Heart right ventricle (tissue), 16 donors: Measurements from ENCODE around the gene NSUN6. TPM values are rescaled to one million over a fixed set of nuclear protein-coding genes. Genes with fewer than 3 reads are reported as not detected.
A peak's percentile ranks its signal among the peaks of the same experiment; 100 is the strongest.

Experiments
- ATAC-seq, 8 donors: fragments of 200-7000 bp; cut with Tn5 transposase; one replicate each; pipeline ENCODE4 v1.9.1; 2020; ENCODE audit warnings: mild to moderate bottlenecking in 8 of 8, moderate library complexity in 8 of 8, moderate number of reproducible peaks in 1 of 8
- DNase-seq, 2 donors: peaks; one replicate each; pipeline ENCODE4 v3.0.0-alpha.2; 2020
- H3K27ac ChIP-seq, 10 donors: fragments of 200-600 bp; sonication (generic) in 2 of 10; one replicate each; pipeline versions ENCODE4 v1.5.0 to v1.8.0; 2020 to 2022; ENCODE audit warnings: mild to moderate bottlenecking in 3 of 10
- H3K27me3 ChIP-seq, 7 donors: fragments of 200-600 bp; one replicate each; pipeline ENCODE4 v1.8.0; 2021 to 2022; ENCODE audit warnings: mild to moderate bottlenecking in 2 of 7
- H3K36me3 ChIP-seq, 9 donors: fragments of 200-600 bp; sonication (generic) in 1 of 9; one replicate each; pipeline versions ENCODE4 v1.5.0 to v1.8.0; 2020 to 2022; ENCODE audit warnings: mild to moderate bottlenecking in 2 of 9
- H3K4me1 ChIP-seq, 9 donors: fragments of 200-600 bp; sonication (generic) in 1 of 9; one replicate each; pipeline versions ENCODE4 v1.5.0 to v1.8.0; 2020 to 2022; ENCODE audit warnings: mild to moderate bottlenecking in 4 of 9
- H3K4me3 ChIP-seq, 10 donors: fragments of 200-600 bp; sonication (generic) in 2 of 10; one replicate each; pipeline versions ENCODE4 v1.5.0 to v1.8.0; 2020 to 2022; ENCODE audit warnings: mild to moderate bottlenecking in 7 of 10, moderate library complexity in 2 of 10
- H3K9me3 ChIP-seq, 11 donors: fragments of 200-600 bp in 10 of 11; sonication (generic) in 2 of 11; one replicate each; pipeline versions ENCODE4 v1.5.0 to v1.8.0; 2013 to 2022; ENCODE audit warnings: mild to moderate bottlenecking in 2 of 11, control low read depth in 1 of 11, moderate library complexity in 1 of 11
- CTCF ChIP-seq, 9 donors: fragments of 200-600 bp; sonication (generic) in 2 of 9; IDR thresholded peaks; one replicate each; pipeline versions ENCODE4 v1.5.0 to v1.8.0; 2021 to 2022; ENCODE audit warnings: antibody characterized with exemption in 9 of 9, mild to moderate bottlenecking in 5 of 9, moderate library complexity in 1 of 9
- WGBS, 2 donors: extraction: QIAGEN DNeasy Blood & Tissue Kit; methylation state at CpG; one replicate each; pipeline ENCODE4 v1.1.7; 2013; ENCODE audit warnings: inconsistent platforms in 1 of 2; 5-methylcytosine and 5-hydroxymethylcytosine counted together
- intact Hi-C, 10 donors: fragments of 100-400 bp; cut with DNase I; formaldehyde crosslinking; loops; one replicate each; pipeline versions ENCODE4 v1.11.1 to v1.14.2; 2022
- polyA plus RNA-seq, 2 donors: library from polyadenylated mRNA; stranded (reverse); fragments of 200-250 nt; gene quantifications; one replicate each; pipeline ENCODE4 v1.2.3, GENCODE V29; 2013
- total RNA-seq, 10 donors: library from RNA; stranded (reverse); fragmentation: NEBNext Ultra II Directional in 3 of 10; extraction: Animal tissue kit (Norgen Biotek cat#: 25700) in 3 of 10; gene quantifications; one replicate each; pipeline versions ENCODE4 v1.2.1 to v1.2.4, GENCODE V29; 2021 to 2023
- donor health status: Arrhythmogenic right ventricular cardiomyopathy.
- donor health status: ischemic (EF 13 %, LVEDD 7.1; RV severe dilation, severe dysfunction).
- donor health status: healthy with polysubstance abuse.
- donor health status: DM: no; HTN: yes; CAD: no.
- donor health status: DM: no; HTN: no; CAD: no.
- donor health status: ischemic (EF 25% LVEDD 6.9; RV normal size, moderate dysfunction).
- donor health status: ischemic (EF 25% LVEDD 5.7; RV mildly dilated, moderate dysfunction).
- donor health status: healthy.
- donor health status: DM: yes; HTN: yes; CAD: no.
- donor health status: Ischemic cardiomyopathy.
- donor health status: ischemic (EF 35%, LVEDD 5.7; RV mildly dilated, moderate dysfunction).
- donor health status: nonischemic (EF 11% LVEDD 7.7; RV severe dilation, severe dysfunction).
- donor health status: DM: yes; HTN: yes; CAD: no.
- donor health status: PGD.
- donor health status: ischemic (EF 29% LVEDD 5.4; RV normal size, mild dysfunction).
- donor health status: nonischemic (EF 23%, LVEDD 6.1; RV moderate dilation, normal function).

The NSUN6 gene
- total and polyA plus RNA-seq, 12 donors, result 4.9 to 13.5 (median 8.7) TPM

- Histone ChIP-seq H3K4me3 (no peak overlapping the region), H3K27ac (no peak overlapping the region), H3K36me3 (peaks cover 0 to 63% (median 33%) of the 10 kb centered on the region in 9 donors), H3K9me3 (no peaks in the 10 kb centered on the region), H3K4me1 (peaks cover 0 to 8% (median 0%) of the 10 kb centered on the region in 9 donors), H3K27me3 (no peaks in the 10 kb centered on the region)
- no peak for TF ChIP-seq CTCF (IDR thresholded peaks at IDR 0.05)
- DNase-seq, result no peak
- intact Hi-C loops, result no loop called here
- ATAC-seq, result peak in 2 of 8 donors; percentile 47 to 49
Observed at GRCh38 chr10:18542832-18543231, 108.6 kb downstream of the NSUN6 start.

GRCh38 chr10:18540195-18540594 lies 111.2 kb downstream of the NSUN6 start:
- Histone ChIP-seq H3K4me3 (no peak overlapping the region), H3K36me3 (peaks cover 0 to 78% (median 35%) of the 10 kb centered on the region in 9 donors), H3K9me3 (no peaks in the 10 kb centered on the region), H3K27me3 (no peaks in the 10 kb centered on the region), H3K27ac (no peak overlapping the region), H3K4me1 (peaks cover 0 to 8% (median 0%) of the 10 kb centered on the region in 9 donors)
- ATAC-seq, result no peak
- TF ChIP-seq CTCF (IDR thresholded peaks at IDR 0.05), result no peak
- DNase-seq, result no peak
- intact Hi-C loops, result no loop called here

GRCh38 chr10:18539335-18539734 lies 112.1 kb downstream of the NSUN6 start:
- WGBS, 2 donors, result 89 to 93% methylated on average over 22 of the region's 22 CpGs
- H3K4me3 ChIP-seq, result no peak overlapping the region
- intact Hi-C loops, result no loop called here
- H3K9me3 ChIP-seq, result no peaks in the 10 kb centered on the region
- peaks cover 0 to 8% (median 0%) of the 10 kb centered on the region in 9 donors for H3K4me1 ChIP-seq
- H3K36me3 ChIP-seq, result peaks cover 0 to 86% (median 36%) of the 10 kb centered on the region in 9 donors
- ATAC-seq (peak in 1 of 8 donors; percentile 35), DNase-seq (no peak)
- H3K27me3 ChIP-seq, result no peaks in the 10 kb centered on the region
- TF ChIP-seq CTCF (IDR thresholded peaks at IDR 0.05), result no peak
- no peak overlapping the region for H3K27ac ChIP-seq

GRCh38 chr10:18533896-18534295 lies 117.5 kb downstream of the NSUN6 start:
- TF ChIP-seq CTCF (IDR thresholded peaks at IDR 0.05), result no peak
- intact Hi-C loops, result no loop called here
- no peak overlapping the region for H3K4me3 ChIP-seq
- no peaks in the 10 kb centered on the region for H3K9me3 ChIP-seq
- no peaks in the 10 kb centered on the region for H3K27me3 ChIP-seq
- no peak for ATAC-seq
- peaks cover 0 to 95% (median 17%) of the 10 kb centered on the region in 9 donors for H3K36me3 ChIP-seq
- H3K4me1 ChIP-seq, result no peaks in the 10 kb centered on the region
- no peak overlapping the region for H3K27ac ChIP-seq
- WGBS, 2 donors, result 92 to 95% methylated on average over 5 of the region's 5 CpGs
- no peak for DNase-seq
